ENCODE data around the gene SLC43A3. TPM values are rescaled to one million over a fixed set of nuclear protein-coding genes. Genes with fewer than 3 reads are reported as not detected.

The SLC43A3 gene
- total RNA-seq, result 10 to 100 TPM; 10.6 to 13.8 TPM
- 14.6 TPM for polyA plus RNA-seq (2013, experiment 1 of 2)
- 14.1 TPM for polyA plus RNA-seq (2013, experiment 2 of 2)
- long read RNA-seq, experiment 1, partial matches to known transcripts, result 2 of 10 reads
- long read RNA-seq, experiment 1, other reads (novel, unspliced or antisense), result 4 of 10 reads
- long read RNA-seq, experiment 2, transcript SLC43A3-203 (14 exons, 2,617 nt), result major isoform, 12 of 20 reads
- long read RNA-seq, experiment 2, partial matches to known transcripts, result 0 of 20 reads
- long read RNA-seq, experiment 2, other reads (novel, unspliced or antisense), result 7 of 20 reads
- long read RNA-seq, experiment 3, transcript SLC43A3-203 (14 exons, 2,617 nt), result major isoform, 21 of 48 reads
- long read RNA-seq, experiment 3, partial matches to known transcripts, result 3 of 48 reads
- long read RNA-seq, experiment 3, other reads (novel, unspliced or antisense), result 22 of 48 reads
- long read RNA-seq, experiment 4, partial matches to known transcripts, result 1 of 9 reads
- long read RNA-seq, experiment 4, other reads (novel, unspliced or antisense), result 5 of 9 reads

GRCh38 chr11:57426929-57427726 lies at the start of gene SLC43A3:
Gene SLC43A3, minus strand, starts transcription at chr11:57427121. Its CDS starts 949 bp downstream, at chr11:57426172.
- Mint-ChIP-seq H3K36me3 (ENCODE audit: low read depth) (peaks cover 3% of the 10 kb centered on the region), H3K4me3 (peak within 1 kb of the TSS; percentile 61), H3K27me3 (ENCODE audit: insufficient read depth) (peaks cover 45% of the 10 kb centered on the region), H3K9me3 (no peaks in the 10 kb centered on the region), H3K4me1 (peaks cover 19% of the 10 kb centered on the region), H3K27ac (peak within 1 kb of the TSS; percentile 4)
- Histone ChIP-seq H3K9me3 (ENCODE audit: control insufficient read depth, low read length) (no peaks in the 10 kb centered on the region), H3K27me3 (ENCODE audit: control insufficient read depth, insufficient read depth, low read length, poor library complexity, severe bottlenecking) (peaks cover 38% of the 10 kb centered on the region), H3K4me3 (ENCODE audit: low read length) (peak within 1 kb of the TSS; percentile 73), H3K36me3 (ENCODE audit: control insufficient read depth, insufficient read depth, low read length) (no peaks in the 10 kb centered on the region), H3K27ac (ENCODE audit: low read depth, low read length) (no peak within 1 kb of the TSS), H3K4me1 (ENCODE audit: control insufficient read depth, insufficient read depth, low read length) (peaks cover 4% of the 10 kb centered on the region), H3K9ac (ENCODE audit: extremely low read depth, low read length, poor library complexity, severe bottlenecking) (no peak within 1 kb of the TSS)
- peak; percentile 24 for TF ChIP-seq CTCF (conservative IDR thresholded peaks at IDR 0.05)
- peak; percentile 89 for DNase-seq
- 13 to 39% methylated on average over 12 to 39 of the region's 39 CpGs for WGBS, 2 experiments (ENCODE audit: insufficient coverage in 1 of 2, insufficient read length in 1 of 2)

GRCh38 chr11:57476047-57476756 lies 49.3 kb upstream of the SLC43A3 start:
- 4 to 9% methylated on average over 26 to 80 of the region's 80 CpGs for WGBS, 2 experiments (ENCODE audit: insufficient coverage in 1 of 2, insufficient read length in 1 of 2)
- peak; percentile 77 for DNase-seq
- Histone ChIP-seq H3K9ac (ENCODE audit: extremely low read depth, low read length, poor library complexity, severe bottlenecking) (no peak overlapping the region), H3K4me1 (ENCODE audit: control insufficient read depth, insufficient read depth, low read length) (no peaks in the 10 kb centered on the region), H3K27ac (ENCODE audit: low read depth, low read length) (no peak overlapping the region), H3K36me3 (ENCODE audit: control insufficient read depth, insufficient read depth, low read length) (no peaks in the 10 kb centered on the region), H3K27me3 (ENCODE audit: control insufficient read depth, insufficient read depth, low read length, poor library complexity, severe bottlenecking) (peaks cover 91% of the 10 kb centered on the region), H3K9me3 (ENCODE audit: control insufficient read depth, low read length) (no peaks in the 10 kb centered on the region), H3K4me3 (ENCODE audit: low read length) (peak overlapping the region; percentile 45)
- no peaks in the 10 kb centered on the region for H3K9me3 Mint-ChIP-seq
- no peak for TF ChIP-seq CTCF (conservative IDR thresholded peaks at IDR 0.05)
- H3K27me3 Mint-ChIP-seq (ENCODE audit: insufficient read depth), result peaks cover 97% of the 10 kb centered on the region
- no peaks in the 10 kb centered on the region for H3K36me3 Mint-ChIP-seq (ENCODE audit: low read depth)
- H3K27ac Mint-ChIP-seq, result no peak overlapping the region
- H3K4me1 Mint-ChIP-seq, result peaks cover 5% of the 10 kb centered on the region
- H3K4me3 Mint-ChIP-seq, result peak overlapping the region; percentile 49

GRCh38 chr11:57475671-57476046 lies 48.7 kb upstream of the SLC43A3 start:
- H3K27me3 ChIP-seq (ENCODE audit: control insufficient read depth, insufficient read depth, low read length, poor library complexity, severe bottlenecking), result peaks cover 87% of the 10 kb centered on the region
- no peak for TF ChIP-seq CTCF (conservative IDR thresholded peaks at IDR 0.05)
- H3K27ac ChIP-seq (ENCODE audit: low read depth, low read length), result no peak overlapping the region
- Mint-ChIP-seq H3K27me3 (ENCODE audit: insufficient read depth) (peaks cover 93% of the 10 kb centered on the region), H3K27ac (no peak overlapping the region), H3K4me3 (peak overlapping the region; percentile 38), H3K36me3 (ENCODE audit: low read depth) (no peaks in the 10 kb centered on the region), H3K9me3 (no peaks in the 10 kb centered on the region), H3K4me1 (peaks cover 5% of the 10 kb centered on the region)
- DNase-seq, result no peak
- H3K9me3 ChIP-seq (ENCODE audit: control insufficient read depth, low read length), result no peaks in the 10 kb centered on the region
- H3K4me1 ChIP-seq (ENCODE audit: control insufficient read depth, insufficient read depth, low read length), result no peaks in the 10 kb centered on the region
- WGBS, 2 experiments (ENCODE audit: insufficient coverage in 1 of 2, insufficient read length in 1 of 2), result 73% methylated on average over 5 of the region's 5 CpGs; no CpG with 5 or more reads in 1 of the 2 experiments
- H3K9ac ChIP-seq (ENCODE audit: extremely low read depth, low read length, poor library complexity, severe bottlenecking), result no peak overlapping the region
- no peaks in the 10 kb centered on the region for H3K36me3 ChIP-seq (ENCODE audit: control insufficient read depth, insufficient read depth, low read length)
- H3K4me3 ChIP-seq (ENCODE audit: low read length), result no peak overlapping the region
